ENCODE measurements around the gene ITGB1BP1. TPM values are rescaled to one million over a fixed set of nuclear protein-coding genes. Genes with fewer than 3 reads are reported as not detected.

ITGB1BP1 gene
- total and polyA plus RNA-seq, 8 donors: 20.1 to 117 (median 53.5) TPM

DNA sequence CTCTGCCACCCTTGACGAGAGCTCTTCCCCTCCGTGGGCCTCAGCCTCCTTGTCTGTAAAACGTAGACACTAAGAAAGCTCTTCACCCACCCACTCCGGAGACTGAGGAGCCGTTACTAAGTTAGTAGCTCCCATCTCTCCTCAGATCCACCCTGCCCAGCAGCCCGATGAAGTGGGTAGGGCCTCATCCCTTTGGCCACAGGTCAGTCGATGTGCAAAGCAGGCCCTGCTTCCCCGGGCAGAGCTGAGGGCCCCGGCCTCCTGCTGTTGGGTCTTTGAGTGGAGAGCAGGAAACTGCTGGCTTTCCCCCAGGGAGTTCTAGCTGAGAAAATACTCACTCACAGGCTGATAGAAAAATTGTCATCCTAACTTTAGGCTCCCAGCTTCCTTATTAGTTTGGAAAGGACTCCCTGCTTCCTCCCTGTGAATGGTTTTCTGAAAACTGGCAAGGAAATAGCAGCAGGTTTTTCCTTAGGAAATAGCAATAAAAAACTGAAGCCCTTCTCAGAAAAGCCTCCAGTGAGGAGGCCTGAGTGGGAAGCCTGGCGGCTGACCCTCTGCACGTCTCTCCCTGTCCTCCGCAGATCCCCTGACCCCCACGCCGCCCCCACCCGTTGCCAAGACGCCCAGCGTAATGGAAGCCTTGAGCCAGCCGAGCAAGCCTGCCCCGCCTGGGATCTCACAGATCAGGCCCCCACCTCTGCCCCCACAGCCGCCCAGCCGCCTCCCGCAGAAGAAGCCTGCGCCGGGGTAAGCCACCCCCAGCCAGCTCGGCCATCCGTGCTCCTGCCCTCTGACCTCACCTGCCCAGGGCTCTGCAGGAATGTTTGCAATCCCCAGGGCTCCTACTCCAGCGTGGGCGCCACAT lies 30.2 kb downstream of the ITGB1BP1 start:
- Histone ChIP-seq H3K36me3 (peaks cover 13 to 88% (median 83%) of the 10 kb centered on the region in 4 donors), H3K27ac (peak overlapping the region in 4 of 5 donors; percentile 20 to 63 (median 42)), H3K9me3 (no peaks in the 10 kb centered on the region), H3K4me3 (no peak overlapping the region), H3K27me3 (no peaks in the 10 kb centered on the region), H3K4me1 (no peaks in the 10 kb centered on the region)
- DNase-seq: peak in 1 of 2 donors; percentile 51
- TF ChIP-seq POLR2AphosphoS5 (IDR thresholded peaks at IDR 0.05) (no peak), EP300 (IDR thresholded peaks at IDR 0.05) (no peak), POLR2A (IDR thresholded peaks at IDR 0.05) (no peak)
- TF ChIP-seq, protein P1, sequence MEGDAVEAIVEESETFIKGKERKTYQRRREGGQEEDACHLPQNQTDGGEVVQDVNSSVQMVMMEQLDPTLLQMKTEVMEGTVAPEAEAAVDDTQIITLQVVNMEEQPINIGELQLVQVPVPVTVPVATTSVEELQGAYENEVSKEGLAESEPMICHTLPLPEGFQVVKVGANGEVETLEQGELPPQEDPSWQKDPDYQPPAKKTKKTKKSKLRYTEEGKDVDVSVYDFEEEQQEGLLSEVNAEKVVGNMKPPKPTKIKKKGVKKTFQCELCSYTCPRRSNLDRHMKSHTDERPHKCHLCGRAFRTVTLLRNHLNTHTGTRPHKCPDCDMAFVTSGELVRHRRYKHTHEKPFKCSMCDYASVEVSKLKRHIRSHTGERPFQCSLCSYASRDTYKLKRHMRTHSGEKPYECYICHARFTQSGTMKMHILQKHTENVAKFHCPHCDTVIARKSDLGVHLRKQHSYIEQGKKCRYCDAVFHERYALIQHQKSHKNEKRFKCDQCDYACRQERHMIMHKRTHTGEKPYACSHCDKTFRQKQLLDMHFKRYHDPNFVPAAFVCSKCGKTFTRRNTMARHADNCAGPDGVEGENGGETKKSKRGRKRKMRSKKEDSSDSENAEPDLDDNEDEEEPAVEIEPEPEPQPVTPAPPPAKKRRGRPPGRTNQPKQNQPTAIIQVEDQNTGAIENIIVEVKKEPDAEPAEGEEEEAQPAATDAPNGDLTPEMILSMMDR (IDR thresholded peaks at IDR 0.05): no peak
- intact Hi-C loops (cut with DNase I; ENCODE audit: low total_unique reads): no loop called here
- 71 to 77% (median 75%) methylated on average over 24 to 28 of the region's 28 CpGs for WGBS, 5 donors

DNA sequence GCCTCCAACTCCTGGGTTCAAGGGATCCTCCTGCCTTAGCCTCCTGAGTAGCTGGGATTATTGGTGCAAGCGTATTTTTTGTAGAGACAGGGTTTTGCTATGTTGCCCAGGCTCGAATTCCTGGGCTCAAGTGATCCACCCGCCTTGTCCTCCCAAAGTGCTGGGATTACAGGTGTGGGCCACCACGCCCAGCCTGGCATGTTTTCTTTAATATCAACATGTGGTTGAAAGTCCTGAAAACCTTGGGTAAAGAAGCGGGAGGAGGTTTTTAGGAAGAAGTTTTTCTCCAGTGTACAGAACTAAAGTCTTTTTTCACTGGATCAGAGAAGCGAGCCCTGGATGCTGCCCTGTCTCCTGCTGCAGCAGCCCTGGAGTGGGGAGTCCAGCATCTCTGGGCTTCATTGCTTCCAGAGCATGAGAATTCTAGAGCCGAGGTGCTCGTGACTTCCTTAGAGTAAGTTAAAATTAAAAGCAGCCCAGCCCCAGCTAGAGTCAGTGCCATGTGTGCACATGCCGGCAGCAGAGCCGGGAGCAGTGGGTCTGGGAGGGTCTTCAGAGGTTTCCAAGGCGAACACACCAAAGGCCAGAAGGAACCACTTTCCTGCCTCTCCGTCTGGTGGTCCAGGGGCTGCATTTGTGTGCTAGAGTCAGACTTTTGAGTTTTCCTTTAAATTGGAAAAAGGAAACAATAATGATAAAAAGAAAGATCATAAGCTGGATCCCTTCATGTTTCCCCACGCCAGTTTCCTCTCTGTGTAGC lies 31.2 kb downstream of the ITGB1BP1 start:
- Histone ChIP-seq H3K36me3 (peaks cover 13 to 91% (median 88%) of the 10 kb centered on the region in 4 donors), H3K27me3 (no peaks in the 10 kb centered on the region), H3K4me1 (peaks cover 0 to 4% (median 0%) of the 10 kb centered on the region in 4 donors), H3K27ac (peak overlapping the region in 3 of 5 donors; percentile 27 to 63 (median 58)), H3K4me3 (no peak overlapping the region), H3K9me3 (no peaks in the 10 kb centered on the region)
- TF ChIP-seq POLR2A (IDR thresholded peaks at IDR 0.05): no peak
- TF ChIP-seq EP300 (IDR thresholded peaks at IDR 0.05): no peak
- TF ChIP-seq POLR2AphosphoS5 (IDR thresholded peaks at IDR 0.05): no peak
- TF ChIP-seq, protein P1 (IDR thresholded peaks at IDR 0.05): no peak
- 89 to 93% (median 92%) methylated on average over 12 to 13 of the region's 13 CpGs for WGBS, 5 donors
- intact Hi-C loops (cut with DNase I; ENCODE audit: low total_unique reads): no loop called here
- no peak for DNase-seq

DNA sequence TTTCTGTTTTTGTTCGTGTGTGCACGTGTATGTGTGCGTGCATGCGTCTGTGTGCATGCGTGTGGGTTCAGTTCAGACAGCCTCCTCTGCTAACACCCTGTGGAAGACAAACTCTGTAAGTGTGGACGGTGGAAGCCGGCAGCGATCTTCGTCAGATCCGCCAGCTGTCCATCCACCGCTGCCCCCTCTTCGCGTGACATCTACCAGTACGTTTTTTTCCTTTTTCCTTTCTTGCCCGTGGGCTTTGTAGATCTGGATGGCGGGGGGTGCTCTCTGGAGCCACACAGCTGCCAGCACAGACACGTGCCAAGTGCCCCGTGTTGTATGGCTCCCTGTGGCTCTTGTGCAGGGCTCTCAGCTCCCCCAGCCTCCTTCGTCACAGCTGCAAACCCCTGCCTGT lies 32.3 kb downstream of the ITGB1BP1 start:
- intact Hi-C loops (cut with DNase I; ENCODE audit: low total_unique reads): no loop called here
- Histone ChIP-seq H3K36me3 (peaks cover 8 to 86% (median 82%) of the 10 kb centered on the region in 4 donors), H3K9me3 (no peaks in the 10 kb centered on the region), H3K27me3 (no peaks in the 10 kb centered on the region), H3K4me3 (no peak overlapping the region), H3K27ac (no peak overlapping the region), H3K4me1 (peaks cover 0 to 6% (median 3%) of the 10 kb centered on the region in 4 donors)
- no peak for DNase-seq
- TF ChIP-seq EP300 (IDR thresholded peaks at IDR 0.05) (no peak), POLR2A (IDR thresholded peaks at IDR 0.05) (no peak), POLR2AphosphoS5 (IDR thresholded peaks at IDR 0.05) (no peak)
- TF ChIP-seq, protein P1 (IDR thresholded peaks at IDR 0.05): no peak
- 88 to 94% (median 92%) methylated on average over 19 of the region's 19 CpGs for WGBS, 5 donors

DNA sequence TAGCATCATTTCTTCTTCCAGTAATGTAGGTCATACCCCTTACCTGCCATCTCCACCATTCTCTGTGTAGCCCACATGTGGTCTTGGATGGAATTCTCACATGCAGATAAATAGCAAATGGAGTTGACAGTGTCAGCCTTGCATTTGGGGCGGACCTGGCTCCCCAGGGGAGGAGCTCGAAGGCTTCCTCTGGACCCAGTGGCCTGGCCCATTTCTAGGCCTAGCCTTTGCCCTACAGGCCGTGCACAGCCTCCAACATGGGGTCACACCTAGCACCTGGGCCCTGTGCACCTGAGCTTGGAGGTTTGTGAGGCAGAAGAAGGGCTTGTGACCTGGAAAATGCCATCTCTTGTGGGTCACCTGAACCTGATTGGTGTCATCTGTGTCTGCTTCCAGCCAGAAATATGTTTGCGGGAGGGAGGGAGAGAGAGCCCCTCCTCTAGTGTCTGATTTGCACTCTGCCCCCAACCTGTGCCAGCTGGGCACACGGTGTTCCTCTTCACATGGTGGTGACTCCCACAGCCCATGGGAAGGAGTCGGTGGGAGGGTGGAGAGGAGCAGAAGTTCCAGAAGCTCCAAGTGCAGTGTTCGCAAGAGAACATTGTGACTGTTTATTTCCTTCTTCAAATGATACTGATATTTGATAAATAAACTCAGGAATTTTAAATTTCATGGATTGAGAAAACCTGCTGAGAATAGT lies 33.0 kb downstream of the ITGB1BP1 start:
- Histone ChIP-seq H3K27me3 (no peaks in the 10 kb centered on the region), H3K4me3 (no peak overlapping the region), H3K27ac (no peak overlapping the region), H3K36me3 (peaks cover 8 to 89% (median 85%) of the 10 kb centered on the region in 4 donors), H3K9me3 (no peaks in the 10 kb centered on the region), H3K4me1 (peaks cover 0 to 6% (median 3%) of the 10 kb centered on the region in 4 donors)
- intact Hi-C loops (cut with DNase I; ENCODE audit: low total_unique reads): no loop called here
- WGBS, 5 donors: 81 to 91% (median 88%) methylated on average over 7 of the region's 7 CpGs
- DNase-seq: no peak
- TF ChIP-seq, protein P1 (IDR thresholded peaks at IDR 0.05): no peak
- TF ChIP-seq EP300 (IDR thresholded peaks at IDR 0.05): no peak
- TF ChIP-seq POLR2A (IDR thresholded peaks at IDR 0.05): no peak
- no peak for TF ChIP-seq POLR2AphosphoS5 (IDR thresholded peaks at IDR 0.05)

All from stomach (tissue), 9 donors.